ENCODE results near the gene FIGLA.

DNA sequence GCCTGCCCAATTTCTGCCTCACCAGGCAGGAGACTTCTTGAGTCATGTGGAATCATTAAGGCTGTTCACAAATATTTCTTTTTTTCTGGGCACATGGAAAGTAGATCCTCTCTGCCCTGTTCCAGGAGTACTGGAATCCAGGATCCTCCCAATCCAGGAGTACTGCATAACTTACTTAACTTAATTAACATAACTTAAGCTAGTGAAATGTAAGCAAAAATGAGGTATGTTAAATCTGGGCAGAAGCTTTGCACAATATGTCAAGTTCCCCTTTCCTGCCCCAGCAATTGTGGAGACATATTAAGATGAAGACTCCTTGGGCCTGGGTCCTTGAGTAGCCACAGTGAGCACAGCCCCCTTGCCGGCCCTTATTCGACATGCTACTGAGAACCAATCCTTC is 41.9 kb upstream of the FIGLA start:
- TF ChIP-seq, protein P1, sequence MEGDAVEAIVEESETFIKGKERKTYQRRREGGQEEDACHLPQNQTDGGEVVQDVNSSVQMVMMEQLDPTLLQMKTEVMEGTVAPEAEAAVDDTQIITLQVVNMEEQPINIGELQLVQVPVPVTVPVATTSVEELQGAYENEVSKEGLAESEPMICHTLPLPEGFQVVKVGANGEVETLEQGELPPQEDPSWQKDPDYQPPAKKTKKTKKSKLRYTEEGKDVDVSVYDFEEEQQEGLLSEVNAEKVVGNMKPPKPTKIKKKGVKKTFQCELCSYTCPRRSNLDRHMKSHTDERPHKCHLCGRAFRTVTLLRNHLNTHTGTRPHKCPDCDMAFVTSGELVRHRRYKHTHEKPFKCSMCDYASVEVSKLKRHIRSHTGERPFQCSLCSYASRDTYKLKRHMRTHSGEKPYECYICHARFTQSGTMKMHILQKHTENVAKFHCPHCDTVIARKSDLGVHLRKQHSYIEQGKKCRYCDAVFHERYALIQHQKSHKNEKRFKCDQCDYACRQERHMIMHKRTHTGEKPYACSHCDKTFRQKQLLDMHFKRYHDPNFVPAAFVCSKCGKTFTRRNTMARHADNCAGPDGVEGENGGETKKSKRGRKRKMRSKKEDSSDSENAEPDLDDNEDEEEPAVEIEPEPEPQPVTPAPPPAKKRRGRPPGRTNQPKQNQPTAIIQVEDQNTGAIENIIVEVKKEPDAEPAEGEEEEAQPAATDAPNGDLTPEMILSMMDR (IDR thresholded peaks at IDR 0.05), result no peak
- TF ChIP-seq POLR2A (IDR thresholded peaks at IDR 0.05), result no peak

Measured in lower leg skin (tissue), 3 donors.